HL-60 (cell line): ENCODE measurements around the gene RPL19.
"Not testable (repeated sequence)": the region's sequence is repeated elsewhere in the genome, so short reads cannot be mapped to it uniquely, and the experiment has no call there.

ENCODE experiments used
- DNase-seq, 2 experiments: peaks; one replicate each; pipeline ENCODE4 v3.0.0-alpha.2; 2010 to 2020; ENCODE audit warnings: low read depth in 1 of 2, low spot score in 1 of 2
- H3K27ac ChIP-seq: fragments of 250-450 bp; sonication (Bioruptor Pico); replicated peaks from 2 replicates; pipeline ENCODE4 v1.5.1; 2020; ENCODE audit warnings: mild to moderate bottlenecking, moderate library complexity
- H3K27me3 ChIP-seq: fragments of 250-450 bp; sonication (Bioruptor Pico); 2 replicates; pipeline ENCODE4 v1.5.1; 2021; ENCODE audit warnings: mild to moderate bottlenecking, moderate library complexity; ENCODE audit not compliant: insufficient read depth, poor library complexity, severe bottlenecking
- H3K4me3 ChIP-seq: replicated peaks from 2 replicates; pipeline ENCODE4 v1.5.1; 2011; ENCODE audit warnings: mild to moderate bottlenecking, control low read depth, low read length; ENCODE audit not compliant: insufficient read depth
- GABPA ChIP-seq: IDR thresholded peaks from 2 replicates; pipeline ENCODE4 v1.6.1; 2012; ENCODE audit warnings: low read depth
- POLR2AphosphoS5 ChIP-seq: IDR thresholded peaks from 2 replicates; pipeline ENCODE4 v1.6.1; 2012; ENCODE audit warnings: low read depth
- SPI1 ChIP-seq: IDR thresholded peaks from 2 replicates; pipeline ENCODE4 v1.6.1; 2012; ENCODE audit warnings: low read depth, mild to moderate bottlenecking, borderline replicate concordance
- TF ChIP-seq, protein P1 (sequence below): IDR thresholded peaks from 2 replicates; pipeline ENCODE4 v1.6.1; 2012; ENCODE audit warnings: low read depth; ENCODE audit not compliant: insufficient replicate concordance
- TF ChIP-seq, protein P2 (sequence below): IDR thresholded peaks from one replicate; pipeline ENCODE4 v1.5.1; 2011; ENCODE audit warnings: low read length, control low read depth, inconsistent platforms; ENCODE audit not compliant: insufficient read depth

RPL19 gene

DNA sequence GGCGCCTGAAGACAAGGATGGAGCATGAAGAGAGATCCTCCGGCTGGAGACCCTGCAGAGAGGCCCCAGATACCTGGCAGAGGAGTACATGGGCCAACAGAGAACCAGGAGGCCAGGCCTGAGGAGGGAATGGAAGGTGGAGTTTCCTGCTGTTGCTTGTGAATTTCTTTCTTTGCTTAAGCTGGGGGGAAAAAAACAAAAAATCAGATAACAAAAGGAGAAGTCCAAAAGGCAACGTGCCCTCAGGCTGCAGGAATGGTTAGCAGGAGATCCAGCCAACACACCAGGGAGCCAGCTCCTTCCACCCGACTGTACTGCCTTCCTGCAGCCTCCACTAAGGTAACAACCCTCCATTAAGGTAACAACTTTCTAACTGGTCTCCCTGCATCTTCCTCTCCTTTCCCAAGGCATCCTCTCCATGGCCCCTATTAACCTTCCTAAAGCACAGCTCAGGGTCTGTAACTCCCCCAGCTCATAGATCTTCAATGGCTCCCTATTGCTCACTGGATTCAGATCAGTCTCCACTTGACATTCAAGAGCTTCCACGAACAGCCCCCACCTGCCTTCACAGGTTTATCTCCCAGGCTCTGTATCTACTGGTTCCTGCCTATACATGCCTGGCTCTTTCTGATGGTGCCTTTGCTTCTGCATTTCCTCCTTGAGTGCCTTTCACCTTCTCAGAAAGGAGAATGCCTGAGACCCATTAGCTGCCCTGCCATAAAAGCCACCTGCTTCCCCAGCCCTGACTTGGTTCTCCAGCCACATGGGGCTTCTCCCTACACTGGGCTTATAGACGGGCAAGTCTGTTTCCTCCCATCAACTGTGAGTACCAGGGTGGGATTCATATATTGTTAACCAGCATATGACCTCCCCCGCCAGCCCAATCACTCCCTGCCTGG lies 33.4 kb upstream of the RPL19 start:
- Histone ChIP-seq H3K4me3 (no peak overlapping the region), H3K27me3 (no peaks in the 10 kb centered on the region), H3K27ac (peak overlapping the region; percentile 62)
- TF ChIP-seq, protein P1, sequence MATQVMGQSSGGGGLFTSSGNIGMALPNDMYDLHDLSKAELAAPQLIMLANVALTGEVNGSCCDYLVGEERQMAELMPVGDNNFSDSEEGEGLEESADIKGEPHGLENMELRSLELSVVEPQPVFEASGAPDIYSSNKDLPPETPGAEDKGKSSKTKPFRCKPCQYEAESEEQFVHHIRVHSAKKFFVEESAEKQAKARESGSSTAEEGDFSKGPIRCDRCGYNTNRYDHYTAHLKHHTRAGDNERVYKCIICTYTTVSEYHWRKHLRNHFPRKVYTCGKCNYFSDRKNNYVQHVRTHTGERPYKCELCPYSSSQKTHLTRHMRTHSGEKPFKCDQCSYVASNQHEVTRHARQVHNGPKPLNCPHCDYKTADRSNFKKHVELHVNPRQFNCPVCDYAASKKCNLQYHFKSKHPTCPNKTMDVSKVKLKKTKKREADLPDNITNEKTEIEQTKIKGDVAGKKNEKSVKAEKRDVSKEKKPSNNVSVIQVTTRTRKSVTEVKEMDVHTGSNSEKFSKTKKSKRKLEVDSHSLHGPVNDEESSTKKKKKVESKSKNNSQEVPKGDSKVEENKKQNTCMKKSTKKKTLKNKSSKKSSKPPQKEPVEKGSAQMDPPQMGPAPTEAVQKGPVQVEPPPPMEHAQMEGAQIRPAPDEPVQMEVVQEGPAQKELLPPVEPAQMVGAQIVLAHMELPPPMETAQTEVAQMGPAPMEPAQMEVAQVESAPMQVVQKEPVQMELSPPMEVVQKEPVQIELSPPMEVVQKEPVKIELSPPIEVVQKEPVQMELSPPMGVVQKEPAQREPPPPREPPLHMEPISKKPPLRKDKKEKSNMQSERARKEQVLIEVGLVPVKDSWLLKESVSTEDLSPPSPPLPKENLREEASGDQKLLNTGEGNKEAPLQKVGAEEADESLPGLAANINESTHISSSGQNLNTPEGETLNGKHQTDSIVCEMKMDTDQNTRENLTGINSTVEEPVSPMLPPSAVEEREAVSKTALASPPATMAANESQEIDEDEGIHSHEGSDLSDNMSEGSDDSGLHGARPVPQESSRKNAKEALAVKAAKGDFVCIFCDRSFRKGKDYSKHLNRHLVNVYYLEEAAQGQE = no peak
- TF ChIP-seq, protein P2, sequence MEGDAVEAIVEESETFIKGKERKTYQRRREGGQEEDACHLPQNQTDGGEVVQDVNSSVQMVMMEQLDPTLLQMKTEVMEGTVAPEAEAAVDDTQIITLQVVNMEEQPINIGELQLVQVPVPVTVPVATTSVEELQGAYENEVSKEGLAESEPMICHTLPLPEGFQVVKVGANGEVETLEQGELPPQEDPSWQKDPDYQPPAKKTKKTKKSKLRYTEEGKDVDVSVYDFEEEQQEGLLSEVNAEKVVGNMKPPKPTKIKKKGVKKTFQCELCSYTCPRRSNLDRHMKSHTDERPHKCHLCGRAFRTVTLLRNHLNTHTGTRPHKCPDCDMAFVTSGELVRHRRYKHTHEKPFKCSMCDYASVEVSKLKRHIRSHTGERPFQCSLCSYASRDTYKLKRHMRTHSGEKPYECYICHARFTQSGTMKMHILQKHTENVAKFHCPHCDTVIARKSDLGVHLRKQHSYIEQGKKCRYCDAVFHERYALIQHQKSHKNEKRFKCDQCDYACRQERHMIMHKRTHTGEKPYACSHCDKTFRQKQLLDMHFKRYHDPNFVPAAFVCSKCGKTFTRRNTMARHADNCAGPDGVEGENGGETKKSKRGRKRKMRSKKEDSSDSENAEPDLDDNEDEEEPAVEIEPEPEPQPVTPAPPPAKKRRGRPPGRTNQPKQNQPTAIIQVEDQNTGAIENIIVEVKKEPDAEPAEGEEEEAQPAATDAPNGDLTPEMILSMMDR = no peak
- TF ChIP-seq POLR2AphosphoS5 = no peak
- peak; percentile 75; the same call in 1 of the 2 replicates for TF ChIP-seq SPI1
- no peak for TF ChIP-seq GABPA
- peak in 1 of 2 experiments; percentile 47 for DNase-seq

DNA sequence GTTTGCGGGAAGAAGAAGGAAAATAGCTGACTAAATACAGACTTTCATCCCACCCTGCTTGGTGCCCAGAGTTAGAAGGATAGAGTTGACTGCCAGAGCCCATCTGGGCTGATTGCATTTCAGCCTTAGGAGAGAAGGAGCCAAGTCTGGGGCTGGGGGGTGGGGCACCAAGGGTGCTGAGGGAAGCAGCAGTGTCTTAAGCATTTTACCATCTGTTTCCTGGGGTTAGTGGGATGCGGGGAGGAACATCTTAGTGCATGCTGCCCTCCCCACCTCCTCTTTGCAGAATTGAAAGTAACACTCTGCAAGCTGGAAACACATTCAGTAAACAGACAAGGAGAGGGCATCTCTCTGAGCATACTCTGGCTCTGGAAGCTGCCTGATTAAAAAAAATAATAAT lies 32.6 kb upstream of the RPL19 start:
- TF ChIP-seq POLR2AphosphoS5 (peak; percentile 98), SPI1 (no peak; the same call in 1 of the 2 replicates)
- no peaks in the 10 kb centered on the region for H3K27me3 ChIP-seq
- peak; percentile 89 to 91 for DNase-seq
- H3K27ac ChIP-seq = peak overlapping the region; percentile 62
- no peak overlapping the region for H3K4me3 ChIP-seq

DNA sequence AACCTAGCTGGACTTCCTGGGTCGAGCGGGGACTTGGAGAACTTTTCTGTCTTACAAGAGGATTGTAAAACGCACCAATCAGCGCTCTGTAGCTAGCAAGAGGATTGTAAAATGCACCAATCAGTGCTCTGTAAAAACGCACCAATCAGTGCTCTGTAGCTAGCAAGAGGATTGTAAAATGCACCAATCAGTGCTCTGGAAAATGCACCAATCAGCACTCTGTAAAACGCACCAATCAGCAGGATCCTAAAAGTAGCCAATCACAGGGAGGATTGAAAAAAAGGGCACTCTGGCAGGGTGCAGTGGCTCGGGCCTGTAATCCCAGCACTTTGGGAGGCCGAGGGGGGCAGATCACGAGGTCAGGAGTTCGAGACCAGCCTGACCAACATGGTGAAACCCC lies 31.6 kb upstream of the RPL19 start:
- not testable (repeated sequence) for H3K4me3 ChIP-seq, H3K27me3 ChIP-seq, DNase-seq
- H3K27ac ChIP-seq = peak overlapping the region; percentile 36; the same call in 1 of the 2 replicates

DNA sequence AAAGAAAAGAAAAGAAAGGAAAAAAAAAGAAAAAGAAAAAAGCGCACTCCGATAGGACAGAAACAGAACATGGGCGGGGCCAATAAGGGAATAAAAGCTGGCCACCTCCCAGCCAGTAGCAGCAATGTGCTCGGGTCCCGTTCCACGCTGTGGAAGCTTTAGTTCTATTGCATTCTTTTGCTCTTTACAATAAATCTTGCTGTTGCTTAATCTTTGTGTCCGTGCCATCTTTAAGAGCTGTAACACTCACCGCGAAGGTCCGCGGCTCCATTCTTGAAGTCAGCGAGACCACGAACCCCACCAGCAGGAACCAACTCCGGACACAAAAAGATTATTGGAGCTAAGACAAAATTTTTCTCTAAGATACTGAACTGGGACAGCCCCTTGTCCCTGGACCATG lies 31.0 kb upstream of the RPL19 start:
- DNase-seq = peak in 1 of 2 experiments; percentile 17
- Histone ChIP-seq H3K27ac (no peak overlapping the region), H3K4me3 (no peak overlapping the region), H3K27me3 (no peaks in the 10 kb centered on the region)
- TF ChIP-seq GABPA (no peak), POLR2AphosphoS5 (no peak), SPI1 (no peak)
- TF ChIP-seq, protein P2 = no peak
- TF ChIP-seq, protein P1 = no peak
